ENCODE results near the gene SMIM10.
A peak's percentile ranks its signal among the peaks of the same experiment; 100 is the strongest.
"Not testable (repeated sequence)": the region's sequence is repeated elsewhere in the genome, so short reads cannot be mapped to it uniquely, and the experiment has no call there.

SMIM10 gene

DNA sequence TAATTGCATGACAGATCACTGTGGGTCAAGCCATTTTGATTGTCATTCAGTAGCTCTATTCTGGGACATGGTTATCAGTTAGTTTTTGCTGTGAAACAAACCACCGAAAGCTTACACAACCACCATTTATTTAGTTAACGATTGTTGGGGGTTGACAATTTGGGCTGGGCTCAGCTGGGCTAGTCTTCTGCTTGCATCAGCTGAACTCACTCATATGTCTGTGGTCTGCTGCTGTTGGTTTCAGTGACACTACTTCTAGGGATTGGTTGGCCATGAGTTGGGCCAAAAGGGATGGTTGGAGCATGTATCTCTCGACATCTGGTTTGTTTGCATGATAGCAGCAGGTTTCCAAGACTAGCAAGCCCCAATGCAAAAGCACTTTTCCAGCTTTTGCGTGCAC is 5.3 kb upstream of the SMIM10 start:
- peaks cover 3% of the 10 kb centered on the region for H3K4me1 ChIP-seq (ENCODE audit: control insufficient read depth, insufficient read depth, low read length)
- no peak overlapping the region for H3K27ac ChIP-seq (ENCODE audit: low read depth, low read length)
- no peaks in the 10 kb centered on the region for H3K36me3 ChIP-seq (ENCODE audit: control insufficient read depth, insufficient read depth, low read length)
- peaks cover 2% of the 10 kb centered on the region for H3K27me3 ChIP-seq (ENCODE audit: control insufficient read depth, insufficient read depth, low read length)
- no peak overlapping the region for H3K9ac ChIP-seq (ENCODE audit: low read length)
- no peak overlapping the region for H3K4me3 ChIP-seq (ENCODE audit: low read length)

DNA sequence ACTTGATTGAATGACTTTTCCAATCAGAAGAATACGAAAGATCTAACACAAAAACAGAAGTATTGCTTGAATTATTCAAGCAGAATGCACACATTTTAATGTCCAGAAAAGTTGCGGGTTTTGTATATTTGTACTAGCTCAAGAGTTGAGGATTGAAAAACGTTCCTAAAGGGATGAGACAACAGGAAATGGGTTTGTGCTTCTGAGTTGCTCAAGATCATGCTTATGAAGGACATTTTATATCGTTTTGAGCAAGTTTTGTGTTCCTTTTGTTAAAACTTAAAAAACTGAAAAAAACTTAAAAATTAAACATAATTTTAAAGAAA is 353 bp upstream of the SMIM10 start:
- Histone ChIP-seq H3K27me3 (ENCODE audit: control insufficient read depth, insufficient read depth, low read length) (peaks cover 2% of the 10 kb centered on the region), H3K36me3 (ENCODE audit: control insufficient read depth, insufficient read depth, low read length) (no peaks in the 10 kb centered on the region), H3K4me3 (ENCODE audit: low read length) (peak overlapping the region; percentile 63), H3K9ac (ENCODE audit: low read length) (no peak overlapping the region), H3K4me1 (ENCODE audit: control insufficient read depth, insufficient read depth, low read length) (peaks cover 3% of the 10 kb centered on the region), H3K27ac (ENCODE audit: low read depth, low read length) (no peak overlapping the region)

DNA sequence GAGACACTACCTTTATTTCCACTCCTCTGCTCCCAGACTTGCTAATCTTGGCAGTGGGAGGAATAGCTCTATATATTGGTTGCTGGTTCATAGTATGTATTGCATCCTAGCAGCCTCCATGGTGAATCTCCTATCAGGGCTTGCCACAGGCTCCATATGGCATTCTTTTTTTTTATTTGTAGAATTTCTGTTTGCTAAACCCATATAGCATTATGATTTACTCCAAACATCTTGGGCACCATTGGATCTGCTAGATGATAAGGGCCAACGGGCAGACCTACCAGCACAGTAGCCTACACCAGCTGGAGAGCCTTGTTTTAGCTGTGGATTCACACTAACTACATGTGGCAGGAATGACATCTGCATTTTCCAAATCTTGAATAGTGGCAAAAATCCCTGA is 6.9 kb downstream of the SMIM10 start:
- Histone ChIP-seq H3K27ac (ENCODE audit: low read depth, low read length) (no peak overlapping the region), H3K36me3 (ENCODE audit: control insufficient read depth, insufficient read depth, low read length) (no peaks in the 10 kb centered on the region), H3K9ac (ENCODE audit: low read length) (no peak overlapping the region), H3K4me3 (ENCODE audit: low read length) (no peak overlapping the region), H3K27me3 (ENCODE audit: control insufficient read depth, insufficient read depth, low read length) (no peaks in the 10 kb centered on the region), H3K4me1 (ENCODE audit: control insufficient read depth, insufficient read depth, low read length) (no peaks in the 10 kb centered on the region)

DNA sequence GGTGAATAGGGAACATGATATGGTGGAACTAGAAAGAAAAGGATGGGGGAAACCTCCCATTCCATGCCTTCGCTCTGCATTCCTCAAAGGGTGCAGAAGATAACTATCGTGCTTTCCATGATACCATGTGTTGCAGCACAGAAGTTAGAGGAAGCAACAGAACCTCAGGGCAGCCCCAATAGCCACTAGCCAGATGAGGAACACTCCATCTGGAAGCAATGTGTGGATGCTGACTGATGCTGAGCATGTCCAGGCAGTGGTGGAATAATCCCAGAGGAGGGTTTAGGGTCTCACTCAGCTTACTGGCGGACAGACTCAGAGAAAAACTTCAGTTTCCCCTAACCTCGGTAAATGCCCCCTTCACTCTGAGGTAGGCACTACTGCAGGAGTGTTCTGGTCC is 7.5 kb downstream of the SMIM10 start:
- Histone ChIP-seq H3K9ac (ENCODE audit: low read length) (no peak overlapping the region), H3K4me3 (ENCODE audit: low read length) (no peak overlapping the region), H3K4me1 (ENCODE audit: control insufficient read depth, insufficient read depth, low read length) (no peaks in the 10 kb centered on the region), H3K27ac (ENCODE audit: low read depth, low read length) (no peak overlapping the region), H3K27me3 (ENCODE audit: control insufficient read depth, insufficient read depth, low read length) (no peaks in the 10 kb centered on the region), H3K36me3 (ENCODE audit: control insufficient read depth, insufficient read depth, low read length) (no peaks in the 10 kb centered on the region)

DNA sequence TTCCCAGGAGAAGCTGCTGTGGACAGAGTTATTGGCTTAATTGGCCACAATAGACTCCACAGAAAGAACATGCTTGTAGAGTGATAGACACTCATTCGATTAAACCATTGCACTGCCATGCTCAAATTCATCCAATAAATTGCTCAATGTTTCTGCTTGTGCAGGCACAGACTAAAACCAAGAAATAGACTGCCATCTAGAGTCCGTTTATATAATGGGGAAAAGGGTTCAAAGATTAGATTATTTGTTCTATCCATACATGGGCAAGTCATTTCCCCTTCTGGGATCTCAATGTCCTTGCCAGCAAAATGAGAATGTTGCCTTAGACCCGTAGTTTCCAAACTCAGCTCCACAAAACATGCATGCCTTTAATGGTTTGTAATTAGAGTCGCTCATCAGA is 8.7 kb downstream of the SMIM10 start:
- H3K9ac ChIP-seq (ENCODE audit: low read length): no peak overlapping the region
- H3K36me3 ChIP-seq (ENCODE audit: control insufficient read depth, insufficient read depth, low read length): no peaks in the 10 kb centered on the region
- H3K4me1 ChIP-seq (ENCODE audit: control insufficient read depth, insufficient read depth, low read length): no peaks in the 10 kb centered on the region
- no peaks in the 10 kb centered on the region for H3K27me3 ChIP-seq (ENCODE audit: control insufficient read depth, insufficient read depth, low read length)
- no peak overlapping the region for H3K27ac ChIP-seq (ENCODE audit: low read depth, low read length)
- no peak overlapping the region for H3K4me3 ChIP-seq (ENCODE audit: low read length)

DNA sequence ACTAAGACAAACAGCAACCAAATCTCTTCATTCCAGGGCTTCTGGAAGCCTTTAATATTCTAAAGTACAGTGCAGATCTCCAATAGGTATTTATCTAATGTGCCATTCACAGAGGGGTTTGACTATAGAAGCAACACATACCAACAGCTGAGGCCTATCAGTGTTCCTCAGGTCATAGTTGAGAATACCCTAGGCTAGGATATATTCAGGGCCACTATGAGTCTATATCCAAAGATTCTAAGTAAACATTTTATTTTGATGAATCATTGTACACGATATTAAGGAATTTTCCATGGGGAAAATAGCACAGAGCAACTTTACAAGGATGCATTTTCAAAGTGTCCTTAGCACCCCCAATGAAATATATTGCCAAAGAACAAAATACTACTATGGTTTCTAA is 9.7 kb downstream of the SMIM10 start:
- H3K4me3 ChIP-seq (ENCODE audit: low read length): no peak overlapping the region
- no peak overlapping the region for H3K27ac ChIP-seq (ENCODE audit: low read depth, low read length)
- no peak overlapping the region for H3K9ac ChIP-seq (ENCODE audit: low read length)
- H3K36me3 ChIP-seq (ENCODE audit: control insufficient read depth, insufficient read depth, low read length): no peaks in the 10 kb centered on the region
- H3K27me3 ChIP-seq (ENCODE audit: control insufficient read depth, insufficient read depth, low read length): no peaks in the 10 kb centered on the region
- no peaks in the 10 kb centered on the region for H3K4me1 ChIP-seq (ENCODE audit: control insufficient read depth, insufficient read depth, low read length)

DNA sequence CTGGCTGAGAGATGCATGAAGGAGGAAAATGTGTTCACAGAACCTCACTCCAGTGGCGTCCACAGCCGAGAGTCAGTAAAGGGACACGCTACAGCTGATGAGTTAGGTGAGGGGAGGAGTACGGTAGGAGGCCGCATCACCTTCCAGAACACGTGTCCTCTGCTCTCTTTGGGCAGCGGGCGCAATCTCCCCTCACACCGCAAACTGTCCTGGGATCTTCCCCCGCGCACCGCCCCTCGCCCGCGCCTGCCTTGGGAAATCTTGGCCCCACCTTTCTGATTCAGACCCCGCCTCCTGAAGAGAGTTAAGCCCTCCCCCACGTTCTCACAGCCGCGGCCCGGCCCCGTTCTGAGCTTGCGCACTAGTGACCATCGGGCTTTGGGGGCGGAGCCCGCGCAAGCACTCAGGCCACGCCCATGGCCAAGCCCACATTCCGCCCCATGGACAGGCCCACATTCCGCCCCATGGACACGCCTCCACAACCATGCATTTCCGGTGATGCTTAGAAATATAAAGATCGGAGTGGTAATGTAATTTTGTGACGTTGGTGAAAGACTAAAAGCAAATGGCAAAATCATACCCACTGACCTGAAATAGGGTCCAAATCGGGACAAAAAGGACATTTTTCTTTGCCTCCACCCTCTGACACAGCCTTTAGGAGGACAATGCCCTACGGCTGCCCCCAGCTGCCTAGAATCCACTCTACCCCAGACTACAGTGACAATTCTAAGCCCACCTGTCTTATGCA is 13.3 kb downstream of the SMIM10 start:
- Histone ChIP-seq H3K4me3 (ENCODE audit: low read length) (peak overlapping the region; percentile 57), H3K9ac (ENCODE audit: low read length) (no peak overlapping the region), H3K27me3 (ENCODE audit: control insufficient read depth, insufficient read depth, low read length) (peaks cover 2% of the 10 kb centered on the region), H3K36me3 (ENCODE audit: control insufficient read depth, insufficient read depth, low read length) (no peaks in the 10 kb centered on the region), H3K4me1 (ENCODE audit: control insufficient read depth, insufficient read depth, low read length) (no peaks in the 10 kb centered on the region), H3K27ac (ENCODE audit: low read depth, low read length) (no peak overlapping the region)

DNA sequence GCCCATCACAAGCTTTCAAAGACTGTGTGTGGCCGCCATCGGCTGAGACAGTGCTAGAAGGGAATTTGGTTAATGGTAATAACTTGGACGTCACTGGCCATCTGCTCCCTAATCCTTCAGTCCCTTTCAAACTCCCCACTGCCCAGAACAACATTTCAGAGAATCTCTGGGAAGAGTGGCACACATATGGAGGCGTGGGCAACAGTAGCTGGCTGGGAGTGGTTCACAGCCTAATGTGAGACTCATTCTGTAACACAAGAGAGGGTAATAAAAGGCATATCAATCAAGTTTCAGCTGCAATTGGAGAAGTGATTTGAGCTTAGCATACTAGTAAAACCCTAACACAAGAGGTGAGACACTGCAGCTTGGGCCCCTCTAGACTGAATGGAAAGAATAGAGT is 15.4 kb downstream of the SMIM10 start:
- Histone ChIP-seq H3K36me3 (ENCODE audit: control insufficient read depth, insufficient read depth, low read length) (no peaks in the 10 kb centered on the region), H3K4me3 (ENCODE audit: low read length) (no peak overlapping the region), H3K4me1 (ENCODE audit: control insufficient read depth, insufficient read depth, low read length) (no peaks in the 10 kb centered on the region), H3K27ac (ENCODE audit: low read depth, low read length) (no peak overlapping the region), H3K9ac (ENCODE audit: low read length) (no peak overlapping the region), H3K27me3 (ENCODE audit: control insufficient read depth, insufficient read depth, low read length) (peaks cover 2% of the 10 kb centered on the region)

DNA sequence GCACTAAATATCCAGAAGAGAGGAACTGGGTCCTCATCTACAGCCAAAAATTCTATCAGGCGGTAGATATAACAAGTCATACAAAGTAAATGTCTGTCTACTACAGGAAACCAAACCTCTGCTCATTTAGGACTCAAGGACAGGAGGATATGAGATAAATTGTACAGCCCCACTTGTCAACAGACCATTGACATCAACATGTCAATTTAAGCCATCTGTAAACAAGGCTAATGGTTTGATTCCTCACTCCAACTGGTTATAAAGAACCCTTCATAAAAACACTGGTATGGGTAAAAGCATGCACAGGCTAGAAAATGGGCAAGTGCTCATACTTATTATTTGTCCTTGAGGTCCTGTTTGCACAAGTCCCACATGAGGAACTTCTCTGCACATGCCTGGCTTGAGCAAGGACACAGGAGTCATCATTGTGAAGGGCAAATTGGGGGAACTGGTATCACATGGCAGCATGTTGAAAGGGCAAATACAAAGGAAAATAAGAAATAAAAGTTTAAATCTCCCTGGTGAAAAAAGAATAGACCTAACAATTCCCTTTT is 18.3 kb downstream of the SMIM10 start:
- Histone ChIP-seq H3K27ac (ENCODE audit: low read depth, low read length) (no peak overlapping the region), H3K9ac (ENCODE audit: low read length) (no peak overlapping the region), H3K4me3 (ENCODE audit: low read length) (no peak overlapping the region), H3K36me3 (ENCODE audit: control insufficient read depth, insufficient read depth, low read length) (no peaks in the 10 kb centered on the region), H3K27me3 (ENCODE audit: control insufficient read depth, insufficient read depth, low read length) (peaks cover 4% of the 10 kb centered on the region), H3K4me1 (ENCODE audit: control insufficient read depth, insufficient read depth, low read length) (no peaks in the 10 kb centered on the region)

DNA sequence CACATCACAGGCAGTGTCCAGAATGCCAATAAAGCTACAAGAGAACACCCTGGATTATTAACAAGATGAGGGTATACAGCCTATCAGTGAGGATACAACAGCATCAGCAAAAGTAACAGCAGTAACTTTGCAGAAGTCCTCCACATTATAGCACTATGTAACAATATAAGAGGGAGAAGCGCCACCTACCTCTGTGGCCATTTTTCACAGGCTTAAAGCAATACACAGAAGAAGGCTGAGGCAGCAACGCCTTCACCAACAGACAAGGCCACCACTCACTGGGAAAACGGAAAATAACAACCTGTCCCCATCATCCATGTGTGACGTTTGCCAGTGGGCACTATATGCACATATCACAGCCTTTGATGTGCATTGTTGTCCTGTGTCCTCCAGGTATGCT is 19.0 kb downstream of the SMIM10 start:
- Histone ChIP-seq H3K9ac (ENCODE audit: low read length) (no peak overlapping the region), H3K4me1 (ENCODE audit: control insufficient read depth, insufficient read depth, low read length) (no peaks in the 10 kb centered on the region), H3K4me3 (ENCODE audit: low read length) (no peak overlapping the region), H3K27me3 (ENCODE audit: control insufficient read depth, insufficient read depth, low read length) (peaks cover 4% of the 10 kb centered on the region), H3K36me3 (ENCODE audit: control insufficient read depth, insufficient read depth, low read length) (no peaks in the 10 kb centered on the region), H3K27ac (ENCODE audit: low read depth, low read length) (no peak overlapping the region)

DNA sequence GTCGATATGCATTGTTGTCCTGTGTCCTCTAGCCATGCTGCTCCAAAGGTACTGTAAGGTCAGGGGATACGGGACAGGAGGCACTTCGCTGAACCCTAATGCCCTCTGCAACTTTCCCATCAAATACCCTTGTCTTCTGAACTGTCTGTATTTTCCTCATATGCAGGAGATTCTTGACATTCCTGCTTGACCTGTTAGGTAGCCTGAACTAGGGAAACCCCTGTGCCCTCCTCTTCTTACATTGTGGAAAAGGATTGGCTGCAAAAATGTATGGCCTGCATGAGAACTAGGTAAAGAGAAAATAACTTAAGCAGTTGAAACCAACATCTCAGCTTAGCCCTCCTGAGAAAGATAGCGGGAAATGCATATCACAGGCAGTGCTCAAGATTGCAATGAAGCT is 20.1 kb downstream of the SMIM10 start:
- no peaks in the 10 kb centered on the region for H3K36me3 ChIP-seq (ENCODE audit: control insufficient read depth, insufficient read depth, low read length)
- H3K27ac ChIP-seq (ENCODE audit: low read depth, low read length): no peak overlapping the region
- no peaks in the 10 kb centered on the region for H3K4me1 ChIP-seq (ENCODE audit: control insufficient read depth, insufficient read depth, low read length)
- peaks cover 4% of the 10 kb centered on the region for H3K27me3 ChIP-seq (ENCODE audit: control insufficient read depth, insufficient read depth, low read length)
- no peak overlapping the region for H3K9ac ChIP-seq (ENCODE audit: low read length)
- H3K4me3 ChIP-seq (ENCODE audit: low read length): no peak overlapping the region

DNA sequence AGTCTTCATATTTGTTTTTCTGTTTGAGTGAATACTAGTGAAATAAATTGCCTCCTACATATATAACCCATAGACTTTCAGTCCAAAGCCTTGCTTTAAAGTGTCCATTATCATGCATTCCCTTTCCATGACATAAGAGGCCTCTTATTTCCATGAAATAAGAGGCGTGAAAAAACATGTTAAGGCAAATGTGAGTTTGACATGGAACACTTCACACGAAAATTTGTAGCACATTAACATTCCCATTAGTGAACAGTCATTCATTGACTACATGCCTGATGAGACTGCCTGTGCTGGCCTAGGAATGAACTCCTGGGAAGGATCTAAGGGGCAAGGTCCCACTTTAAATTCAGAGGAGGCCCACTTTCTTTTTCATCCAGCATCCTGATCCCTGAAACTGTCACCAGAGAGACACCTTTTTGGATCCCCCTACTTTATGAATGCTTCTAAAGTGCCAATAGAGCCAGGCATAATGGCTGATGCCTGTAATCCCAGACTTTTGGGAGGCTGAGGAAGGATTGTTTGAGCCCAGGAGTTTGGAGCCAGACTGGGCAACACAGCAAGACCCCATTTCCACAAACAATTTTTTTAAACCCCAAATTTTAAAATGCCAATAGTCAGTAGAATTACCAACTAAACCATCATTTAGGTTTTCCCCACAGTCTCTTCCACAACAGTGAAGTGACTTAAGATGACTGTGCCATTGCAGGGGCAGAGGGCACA is 24.9 kb downstream of the SMIM10 start:
- Histone ChIP-seq H3K9ac (ENCODE audit: low read length) (no peak overlapping the region), H3K36me3 (ENCODE audit: control insufficient read depth, insufficient read depth, low read length) (no peaks in the 10 kb centered on the region), H3K27me3 (ENCODE audit: control insufficient read depth, insufficient read depth, low read length) (peaks cover 2% of the 10 kb centered on the region), H3K4me3 (ENCODE audit: low read length) (no peak overlapping the region), H3K27ac (ENCODE audit: low read depth, low read length) (no peak overlapping the region), H3K4me1 (ENCODE audit: control insufficient read depth, insufficient read depth, low read length) (no peaks in the 10 kb centered on the region)

DNA sequence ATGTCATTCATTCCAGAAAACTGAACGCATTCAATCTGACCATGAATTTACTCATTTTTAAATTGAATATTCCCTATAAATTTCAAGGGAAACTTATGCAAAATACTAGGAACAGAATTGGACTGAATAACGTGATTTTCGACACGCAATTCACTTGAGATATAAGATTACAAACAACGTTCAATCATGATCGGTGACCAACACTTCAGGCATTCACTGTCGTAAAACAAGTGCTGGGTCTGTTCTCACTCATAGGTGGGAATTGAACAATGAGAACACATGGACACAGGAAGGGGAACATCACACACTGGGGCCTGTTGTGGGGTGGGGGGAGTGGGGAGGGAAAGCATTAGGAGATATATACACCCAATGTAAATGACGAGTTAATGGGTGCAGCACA is 29.1 kb downstream of the SMIM10 start:
- not testable (repeated sequence) for H3K27me3 ChIP-seq (ENCODE audit: control insufficient read depth, insufficient read depth, low read length); H3K9ac ChIP-seq (ENCODE audit: low read length); H3K4me1 ChIP-seq (ENCODE audit: control insufficient read depth, insufficient read depth, low read length); H3K36me3 ChIP-seq (ENCODE audit: control insufficient read depth, insufficient read depth, low read length); H3K27ac ChIP-seq (ENCODE audit: low read depth, low read length); H3K4me3 ChIP-seq (ENCODE audit: low read length)

All from rectal smooth muscle tissue (tissue), 1 donor.